KOPT-K1 (cell line): ENCODE results near the gene SFSWAP.

Source experiments
- H3K27ac ChIP-seq: fragments of 200-600 bp; sonication (generic); 2 replicates; pipeline ENCODE4 v1.5.1; 2016; ENCODE audit warnings: antibody characterized with exemption, mild to moderate bottlenecking, low read depth, low read length; ENCODE audit not compliant: poor library complexity, severe bottlenecking
- H3K36me3 ChIP-seq: fragments of 200-600 bp; sonication (generic); 2 replicates; pipeline ENCODE4 v1.5.1; 2017; ENCODE audit warnings: antibody characterized with exemption, mild to moderate bottlenecking, low read length, moderate library complexity; ENCODE audit not compliant: insufficient read depth
- H3K9me3 ChIP-seq: fragments of 200-600 bp; sonication (generic); 2 replicates; pipeline ENCODE4 v1.5.1; 2017; ENCODE audit warnings: antibody characterized with exemption, low read length, mild to moderate bottlenecking; ENCODE audit not compliant: insufficient read depth, poor library complexity, severe bottlenecking

The SFSWAP gene

GRCh38 chr12:131826097-131826928 is 115.4 kb downstream of the SFSWAP start:
- H3K27ac ChIP-seq, result no peak overlapping the region
- H3K9me3 ChIP-seq, result no peaks in the 10 kb centered on the region
- no peaks in the 10 kb centered on the region for H3K36me3 ChIP-seq

- no peak within 1 kb of the TSS for H3K27ac ChIP-seq
- H3K36me3 ChIP-seq, result no peaks in the 10 kb centered on the region
- H3K9me3 ChIP-seq, result no peaks in the 10 kb centered on the region
These were observed 117.2 kb downstream of the SFSWAP start, which contains the start of gene MMP17 for GRCh38 chr12:131827961-131828534. Gene MMP17, plus strand, starts transcription at chr12:131828393. Its CDS starts 102 bp downstream, at chr12:131828495.

GRCh38 chr12:131828671-131829355 is 117.9 kb downstream of the SFSWAP start:
- no peaks in the 10 kb centered on the region for H3K36me3 ChIP-seq
- H3K9me3 ChIP-seq, result no peaks in the 10 kb centered on the region
- no peak overlapping the region for H3K27ac ChIP-seq

GRCh38 chr12:131829356-131829747 is 118.5 kb downstream of the SFSWAP start:
- H3K36me3 ChIP-seq, result no peaks in the 10 kb centered on the region
- no peaks in the 10 kb centered on the region for H3K9me3 ChIP-seq
- no peak overlapping the region for H3K27ac ChIP-seq

GRCh38 chr12:131829791-131830334 is 119.0 kb downstream of the SFSWAP start:
- H3K9me3 ChIP-seq, result no peaks in the 10 kb centered on the region
- H3K27ac ChIP-seq, result no peak overlapping the region
- H3K36me3 ChIP-seq, result no peaks in the 10 kb centered on the region

- H3K36me3 ChIP-seq, result no peaks in the 10 kb centered on the region
- H3K9me3 ChIP-seq, result no peaks in the 10 kb centered on the region
- H3K27ac ChIP-seq, result no peak overlapping the region
These were observed 119.5 kb downstream of the SFSWAP start for GRCh38 chr12:131830335-131830913.

- no peaks in the 10 kb centered on the region for H3K36me3 ChIP-seq
- H3K27ac ChIP-seq, result no peak overlapping the region
- H3K9me3 ChIP-seq, result no peaks in the 10 kb centered on the region
These were observed 120.2 kb downstream of the SFSWAP start for GRCh38 chr12:131830914-131831571.

GRCh38 chr12:131831635-131832041 is 120.7 kb downstream of the SFSWAP start:
- no peak overlapping the region for H3K27ac ChIP-seq
- H3K9me3 ChIP-seq, result no peaks in the 10 kb centered on the region
- H3K36me3 ChIP-seq, result no peaks in the 10 kb centered on the region

GRCh38 chr12:131832321-131833231 is 121.7 kb downstream of the SFSWAP start:
- H3K36me3 ChIP-seq, result no peaks in the 10 kb centered on the region
- no peak overlapping the region for H3K27ac ChIP-seq
- H3K9me3 ChIP-seq, result no peaks in the 10 kb centered on the region

GRCh38 chr12:131833288-131833895 is 122.5 kb downstream of the SFSWAP start:
- no peak overlapping the region for H3K27ac ChIP-seq
- H3K9me3 ChIP-seq, result no peaks in the 10 kb centered on the region
- no peaks in the 10 kb centered on the region for H3K36me3 ChIP-seq

- no peaks in the 10 kb centered on the region for H3K36me3 ChIP-seq
- no peaks in the 10 kb centered on the region for H3K9me3 ChIP-seq
- H3K27ac ChIP-seq, result no peak overlapping the region
These were observed 123.2 kb downstream of the SFSWAP start for GRCh38 chr12:131833896-131834641.

- no peak overlapping the region for H3K27ac ChIP-seq
- no peaks in the 10 kb centered on the region for H3K36me3 ChIP-seq
- H3K9me3 ChIP-seq, result no peaks in the 10 kb centered on the region
These were observed 124.1 kb downstream of the SFSWAP start for GRCh38 chr12:131834798-131835615.
